GM19395 (cell line): ENCODE measurements around the gene TOLLIP.
"Not testable (repeated sequence)": the region's sequence is repeated elsewhere in the genome, so short reads cannot be mapped to it uniquely, and the experiment has no call there.

Experiments
- ATAC-seq: cut with Tn5 transposase; IDR thresholded peaks from one replicate; pipeline ENCODE4 v1.9.1; 2021; ENCODE audit warnings: mild to moderate bottlenecking, moderate library complexity; ENCODE audit not compliant: unreplicated experiment

The TOLLIP gene

GRCh38 chr11:1344056-1344635 is 34.7 kb upstream of the TOLLIP start:
- no peak for ATAC-seq

DNA sequence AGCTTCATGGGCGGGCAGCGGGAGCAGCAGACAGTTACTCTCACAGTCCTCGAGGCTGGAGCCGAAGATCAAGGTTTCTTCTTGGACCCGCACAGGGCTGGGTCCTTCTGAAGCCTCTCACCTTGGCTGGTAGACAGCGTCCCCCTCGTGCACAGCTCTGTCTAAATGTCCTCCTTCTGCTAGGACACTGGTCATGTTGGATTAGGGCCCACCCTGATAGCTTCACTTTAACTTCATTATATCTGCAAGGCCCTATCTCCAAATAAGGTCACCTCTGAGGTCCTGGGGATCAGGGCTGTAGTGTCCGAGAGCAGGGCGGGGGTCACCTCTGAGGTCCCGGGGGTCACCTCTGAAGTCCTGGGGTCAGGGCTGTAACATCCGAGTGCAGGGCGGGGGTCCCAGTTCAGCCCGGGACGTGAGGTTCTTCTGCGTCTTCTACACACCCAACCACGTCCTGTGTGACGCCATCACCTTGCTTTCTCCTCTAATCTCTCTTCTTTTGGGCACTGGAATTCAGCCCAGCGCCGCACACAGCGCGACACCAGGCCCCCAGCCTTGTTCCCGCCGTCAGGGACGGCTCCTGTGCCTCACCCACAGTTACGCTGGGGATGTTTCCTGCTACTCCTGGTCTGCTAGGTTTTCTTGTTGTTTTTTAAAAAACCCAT is 34.1 kb upstream of the TOLLIP start:
- ATAC-seq = no peak

- no peak for ATAC-seq
Observed at GRCh38 chr11:1342946-1343345, 33.5 kb upstream of the TOLLIP start.

DNA sequence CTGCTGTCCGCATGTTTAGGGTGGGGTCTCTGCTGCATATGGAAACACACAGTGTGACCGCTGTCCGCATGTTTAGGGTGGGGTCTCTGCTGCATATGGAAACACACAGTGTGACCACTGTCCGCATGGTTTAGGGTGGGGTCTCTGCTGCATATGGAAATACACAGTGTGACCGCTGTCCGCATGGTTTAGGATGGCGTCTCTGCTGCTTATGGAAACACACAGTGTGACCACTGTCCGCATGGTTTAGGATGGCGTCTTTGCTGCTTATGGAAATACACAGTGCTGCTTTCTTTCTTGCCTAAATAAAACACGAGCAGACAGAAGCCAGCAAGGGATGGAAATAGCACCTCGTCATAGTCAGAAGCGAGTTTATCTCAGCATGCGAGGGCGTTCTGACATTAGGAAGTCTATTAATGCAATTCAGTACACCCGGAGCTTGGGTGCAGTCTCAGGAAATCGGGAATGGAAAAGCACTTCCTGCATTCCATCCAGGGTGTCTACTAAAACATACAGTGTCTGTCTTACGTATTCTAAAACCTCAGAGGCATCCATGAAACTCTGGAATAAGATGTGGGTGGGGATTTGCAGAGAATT is 32.6 kb upstream of the TOLLIP start:
- no peak for ATAC-seq

DNA sequence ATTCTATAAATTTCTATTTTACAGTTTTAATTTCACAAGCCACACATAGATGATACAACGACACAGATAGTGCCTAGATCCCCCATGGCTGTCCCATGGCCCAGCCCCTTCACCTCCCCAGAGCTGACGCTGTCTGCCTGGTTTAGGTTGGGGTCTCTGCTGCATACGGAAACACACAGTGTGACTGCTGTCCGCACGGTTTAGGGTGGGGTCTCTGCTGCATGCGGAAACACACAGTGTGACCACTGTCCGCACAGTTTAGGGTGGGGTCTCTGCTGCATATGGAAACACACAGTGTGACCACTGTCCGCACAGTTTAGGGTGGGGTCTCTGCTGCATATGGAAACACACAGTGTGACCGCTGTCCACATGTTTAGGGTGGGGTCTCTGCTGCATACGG is 31.8 kb upstream of the TOLLIP start:
- ATAC-seq = not testable (repeated sequence)

DNA sequence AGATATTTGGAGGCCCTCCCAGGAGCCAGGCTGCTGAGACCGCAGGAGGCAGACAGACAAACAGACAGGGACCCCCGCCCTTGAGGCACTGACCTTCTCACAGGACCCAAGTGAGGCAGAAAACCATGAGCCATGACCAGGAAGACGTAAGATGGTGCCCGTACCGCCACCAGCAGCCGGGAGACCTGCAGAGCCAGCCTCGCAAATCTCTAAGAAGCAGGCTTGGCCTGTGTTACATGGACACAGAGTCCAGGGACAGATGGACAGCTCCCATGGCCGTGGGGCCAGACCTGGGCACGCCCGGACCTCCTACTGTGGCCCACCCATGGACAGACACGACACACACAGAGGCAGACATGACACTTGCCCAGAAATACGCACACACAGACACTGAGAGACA is 30.7 kb upstream of the TOLLIP start:
- ATAC-seq = no peak

DNA sequence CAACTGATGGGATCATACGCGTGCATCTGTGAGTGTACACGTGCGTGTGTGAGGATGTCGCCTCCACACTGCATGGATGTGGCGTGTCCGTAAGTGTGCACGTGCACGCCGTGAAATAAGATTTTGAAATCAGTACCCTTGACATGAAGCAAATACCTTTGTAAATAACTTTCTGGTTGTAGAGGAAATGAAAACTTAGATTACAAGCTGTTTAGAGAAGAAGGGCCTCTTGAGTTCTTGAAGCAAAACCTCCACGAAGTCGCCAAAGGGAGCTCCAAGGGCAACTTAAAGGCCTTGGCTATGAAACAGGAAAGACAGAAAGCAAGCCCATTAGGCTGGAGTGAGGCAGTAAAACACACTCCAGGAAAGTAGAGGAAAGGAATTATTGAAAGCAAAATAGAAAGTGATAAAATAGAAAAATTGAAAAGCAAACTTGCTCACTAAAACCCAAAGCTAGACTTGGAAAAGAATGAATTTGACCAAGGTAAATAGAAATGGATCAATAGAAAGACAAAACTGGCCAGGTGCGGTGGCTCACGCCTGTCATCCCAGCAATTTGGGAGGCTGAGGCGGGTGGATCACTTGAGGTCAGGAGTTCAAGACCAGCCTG is 29.7 kb upstream of the TOLLIP start:
- ATAC-seq = no peak

DNA sequence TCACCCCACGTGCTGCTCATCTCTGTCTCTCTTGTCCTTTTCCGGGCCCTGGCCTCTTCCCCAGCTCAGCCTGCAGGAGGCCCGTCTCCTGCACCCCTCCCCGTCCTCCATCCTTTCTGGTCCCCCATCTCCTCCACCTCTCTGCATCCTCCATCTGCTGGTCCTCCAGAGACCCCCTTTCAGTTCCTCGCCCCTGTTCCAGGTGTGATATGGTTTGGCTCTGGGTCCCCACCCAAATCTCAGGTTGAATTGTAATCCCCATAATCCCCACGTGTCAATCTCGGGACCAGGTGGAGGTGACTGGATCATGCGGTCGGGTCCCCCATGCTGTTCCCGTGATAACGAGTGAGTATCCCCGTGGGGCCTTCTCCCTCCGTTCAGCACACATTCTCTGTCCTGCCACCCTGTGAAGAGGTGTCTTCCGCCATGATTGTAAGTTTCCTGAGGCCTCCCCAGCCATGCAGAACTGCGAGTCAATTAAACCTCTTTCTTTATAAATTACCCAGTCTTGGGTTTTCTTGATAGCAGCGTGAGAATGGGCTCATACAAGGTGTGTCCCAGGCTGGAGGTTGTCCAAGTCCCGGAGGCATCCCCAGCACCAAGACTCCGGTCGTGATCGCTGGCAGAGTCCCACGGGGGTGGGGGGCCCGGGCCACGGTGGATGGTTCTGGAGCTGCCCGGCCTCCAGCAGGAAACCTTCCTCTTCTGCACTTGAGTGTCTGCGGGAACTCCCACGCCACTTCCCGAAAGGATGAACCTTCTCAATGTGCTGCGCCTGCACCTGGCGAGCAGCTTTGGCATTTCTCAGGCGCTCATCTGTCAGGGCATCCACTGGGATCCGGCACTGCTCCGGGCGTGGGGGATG is 29.0 kb upstream of the TOLLIP start:
- ATAC-seq = no peak

DNA sequence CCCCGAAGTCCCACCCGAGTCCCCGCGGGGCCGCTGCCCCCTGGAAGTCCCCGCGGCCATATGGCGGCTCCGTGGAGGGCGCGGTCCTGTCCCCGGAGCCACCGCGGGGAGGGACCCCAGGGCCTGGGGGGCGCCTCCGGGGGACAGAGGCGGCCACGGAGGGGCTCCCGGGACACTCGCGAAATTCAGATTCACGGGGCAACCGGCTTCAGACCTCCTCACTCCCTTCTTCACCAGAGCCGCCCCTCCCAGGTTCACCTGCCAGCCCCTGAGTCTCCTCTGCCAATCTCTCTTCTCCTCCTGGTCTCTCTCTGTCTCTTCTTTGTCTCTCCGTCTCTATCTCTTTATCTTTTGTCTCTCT is 28.2 kb upstream of the TOLLIP start:
- no peak for ATAC-seq

DNA sequence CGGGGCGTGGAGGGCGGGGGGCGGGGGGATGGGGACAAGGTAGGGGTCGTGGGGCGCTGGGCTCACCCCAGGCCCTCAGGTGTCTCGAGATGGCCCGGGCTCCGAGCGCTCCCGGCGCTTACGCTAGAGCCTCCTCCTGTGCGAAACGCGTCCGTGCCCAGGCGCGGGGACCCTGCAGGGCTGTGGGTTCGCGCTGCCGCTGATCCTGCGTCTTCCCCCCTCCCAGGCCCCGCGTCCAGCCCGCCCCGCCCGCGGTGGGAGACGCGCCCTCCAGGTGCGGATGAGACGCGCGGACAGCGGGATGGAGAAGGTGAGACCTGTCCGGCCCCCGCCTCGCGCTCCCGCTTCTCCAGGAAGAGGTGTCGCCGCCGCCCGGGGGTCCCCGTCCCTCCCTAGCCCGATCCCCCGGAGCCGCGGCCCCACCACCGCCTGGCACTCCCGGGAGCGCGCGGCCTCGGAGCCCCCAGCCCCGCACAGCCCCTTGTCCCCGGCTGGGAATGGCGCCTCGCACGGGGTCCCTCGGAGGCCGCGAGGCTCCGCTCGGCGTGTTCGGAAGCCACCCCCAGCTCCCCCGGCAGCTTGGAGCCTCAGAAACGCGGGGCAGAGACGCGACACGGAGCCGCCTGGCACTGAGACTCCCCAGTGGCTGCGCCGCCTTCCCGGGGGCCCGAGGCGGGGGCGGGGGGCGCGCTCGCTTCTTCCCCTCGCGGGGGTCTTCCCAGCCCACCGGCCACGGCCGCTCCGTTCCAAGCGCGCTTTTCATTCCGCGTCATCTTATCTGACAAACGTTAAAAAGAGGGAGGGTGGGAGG is 27.6 kb upstream of the TOLLIP start:
- ATAC-seq = no peak

DNA sequence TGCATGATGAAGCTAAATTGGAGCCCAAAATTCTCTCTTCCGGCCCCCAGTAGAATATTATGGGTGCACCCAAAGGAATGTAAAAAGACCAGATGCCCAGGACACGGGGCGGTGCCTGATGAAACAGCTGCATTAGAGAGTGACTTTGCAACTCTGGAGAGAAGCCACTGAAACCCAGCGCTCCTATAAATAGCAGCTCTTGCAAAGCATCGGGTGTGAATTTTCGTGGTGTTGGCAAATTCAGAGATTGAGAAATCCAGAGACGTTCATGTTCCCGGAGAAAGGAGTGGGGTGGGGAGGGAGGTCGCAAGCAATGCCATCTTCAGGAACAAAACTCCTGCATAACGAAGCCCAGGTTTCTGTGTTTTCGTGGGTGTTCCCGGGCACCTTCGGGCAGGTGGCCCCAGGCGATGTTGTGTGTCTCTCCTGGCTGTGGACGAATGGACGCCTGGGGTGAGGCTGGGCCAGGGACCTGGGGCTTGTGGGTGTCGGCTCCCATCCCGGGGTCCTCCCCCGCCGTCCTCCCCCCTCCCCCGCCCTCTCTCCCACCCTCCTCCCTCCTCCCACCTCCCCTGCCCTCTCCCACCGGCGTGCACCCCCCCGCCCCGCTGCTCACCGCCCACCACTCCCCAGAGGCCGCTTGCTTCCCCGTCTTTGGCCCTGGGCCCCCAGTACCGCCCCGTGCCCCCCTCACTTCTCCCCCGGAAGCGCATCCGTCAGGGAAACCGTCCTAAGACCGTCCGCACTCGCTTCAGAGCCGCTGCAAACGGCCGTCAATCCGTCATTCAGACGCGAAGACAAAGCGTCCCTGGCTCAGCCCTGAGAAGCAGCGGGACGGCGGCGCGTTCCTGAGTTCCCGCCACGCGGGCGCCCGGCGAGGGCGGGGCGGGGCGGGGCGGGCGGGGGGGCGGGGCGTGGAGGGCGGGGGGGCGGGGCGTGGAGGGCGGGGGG is 26.7 kb upstream of the TOLLIP start:
- ATAC-seq = no peak

DNA sequence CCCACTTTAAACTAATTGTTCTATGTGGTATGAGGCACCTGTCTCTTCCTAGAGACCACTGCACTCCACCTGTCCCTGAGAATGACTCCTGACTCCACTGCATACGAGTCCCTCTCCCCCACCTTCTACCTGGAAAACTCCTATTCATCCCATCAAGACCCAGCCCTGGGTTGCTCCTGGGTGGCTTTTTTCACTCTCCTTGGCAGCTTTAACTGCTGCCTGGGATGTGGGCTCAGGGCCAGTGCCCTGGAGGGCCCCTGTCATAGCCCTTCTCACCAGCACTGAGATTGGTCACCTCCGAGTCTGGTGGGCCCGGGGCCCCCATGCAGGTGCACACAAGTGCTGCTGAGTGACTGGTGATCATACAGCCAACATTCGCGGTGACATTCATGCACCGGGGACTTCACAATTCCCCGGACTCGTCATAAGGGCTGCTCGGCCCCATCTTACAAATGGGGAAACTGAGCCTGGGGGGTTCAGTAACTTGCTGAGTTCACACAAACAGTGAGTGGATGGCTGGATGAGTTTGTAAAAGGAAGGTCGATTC is 25.9 kb upstream of the TOLLIP start:
- no peak for ATAC-seq

- ATAC-seq = no peak
Observed at GRCh38 chr11:1333860-1334259, 24.4 kb upstream of the TOLLIP start.

GRCh38 chr11:1333091-1333772 is 23.8 kb upstream of the TOLLIP start:
- no peak for ATAC-seq

DNA sequence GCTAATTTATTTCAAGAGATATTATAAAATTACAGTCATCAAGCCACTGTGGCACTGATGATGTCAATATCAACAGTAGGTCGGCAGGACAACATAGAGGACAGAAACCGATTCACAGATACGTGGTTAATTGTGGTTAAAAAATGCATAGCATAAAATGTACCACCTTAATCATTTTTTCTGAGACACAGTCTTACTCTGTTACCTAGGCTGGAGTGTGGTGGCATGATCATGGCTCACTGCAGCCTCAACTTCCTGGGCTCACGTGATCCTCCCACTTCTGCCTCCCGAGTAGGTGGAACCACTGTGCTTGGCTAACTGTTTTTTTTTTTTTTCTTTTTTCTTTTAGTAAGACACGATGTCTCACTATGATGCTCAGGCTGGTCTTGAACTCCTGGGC is 21.0 kb upstream of the TOLLIP start:
- ATAC-seq = no peak

- no peak for ATAC-seq
Observed at GRCh38 chr11:1327064-1327460, 17.6 kb upstream of the TOLLIP start.

- ATAC-seq = no peak
Observed at GRCh38 chr11:1326435-1327063, 17.1 kb upstream of the TOLLIP start.

- no peak for ATAC-seq
Observed at GRCh38 chr11:1323774-1324173, 14.3 kb upstream of the TOLLIP start.
